GM19043 (cell line): Measurements from ENCODE around the gene RCSD1.

Source experiments
- ATAC-seq: cut with Tn5 transposase; IDR thresholded peaks from one replicate; pipeline ENCODE4 v1.9.1; 2021; ENCODE audit warnings: low read depth; ENCODE audit not compliant: unreplicated experiment

Gene RCSD1

GRCh38 chr1:167683226-167683625, 53.2 kb downstream of the RCSD1 start:
- ATAC-seq = no peak

- no peak for ATAC-seq
These were observed 53.8 kb downstream of the RCSD1 start for GRCh38 chr1:167683641-167684502.

GRCh38 chr1:167685844-167686243, 55.8 kb downstream of the RCSD1 start:
- ATAC-seq = no peak

- ATAC-seq = no peak
These were observed 58.0 kb downstream of the RCSD1 start for GRCh38 chr1:167687919-167688519.

GRCh38 chr1:167689567-167689920, 59.5 kb downstream of the RCSD1 start:
- no peak for ATAC-seq

- no peak for ATAC-seq
These were observed 60.0 kb downstream of the RCSD1 start for GRCh38 chr1:167690053-167690452.

- no peak for ATAC-seq
These were observed 63.5 kb downstream of the RCSD1 start for GRCh38 chr1:167693425-167694045.

- no peak for ATAC-seq
These were observed 64.7 kb downstream of the RCSD1 start for GRCh38 chr1:167694691-167695090.

- no peak for ATAC-seq
These were observed 65.1 kb downstream of the RCSD1 start for GRCh38 chr1:167695147-167695546.

- no peak for ATAC-seq
These were observed 65.9 kb downstream of the RCSD1 start for GRCh38 chr1:167695756-167696561.

- no peak for ATAC-seq
These were observed 67.7 kb downstream of the RCSD1 start for GRCh38 chr1:167697667-167698141.

- ATAC-seq = no peak
These were observed 68.3 kb downstream of the RCSD1 start for GRCh38 chr1:167698313-167698712.

GRCh38 chr1:167701510-167701909, 71.5 kb downstream of the RCSD1 start:
- no peak for ATAC-seq

- ATAC-seq = no peak
These were observed 73.5 kb downstream of the RCSD1 start for GRCh38 chr1:167703557-167703956.

- no peak for ATAC-seq
These were observed 74.7 kb downstream of the RCSD1 start for GRCh38 chr1:167704715-167705114.

GRCh38 chr1:167705250-167705649, 75.2 kb downstream of the RCSD1 start:
- no peak for ATAC-seq

GRCh38 chr1:167706363-167706762, 76.3 kb downstream of the RCSD1 start:
- no peak for ATAC-seq

GRCh38 chr1:167706931-167707877, 77.2 kb downstream of the RCSD1 start:
- ATAC-seq = no peak

- no peak for ATAC-seq
These were observed 77.9 kb downstream of the RCSD1 start for GRCh38 chr1:167707942-167708341.

GRCh38 chr1:167708940-167709389, 78.9 kb downstream of the RCSD1 start:
- peak; percentile 45 for ATAC-seq
